K562 (cell line): ENCODE data around the gene ZNF324B. TPM values are rescaled to one million over a fixed set of nuclear protein-coding genes. Genes with fewer than 3 reads are reported as not detected.

Experiments used
- ATAC-seq: fragments of 200-7000 bp; cut with Tn5 transposase; 3 replicates; pipeline ENCODE4 v1.9.1; 2020; ENCODE audit warnings: moderate library complexity
- BruUV-seq: library from RNA; stranded (reverse); fragments of 400-500 nt; replicated peaks from 2 replicates; lab custom pipeline; 2021; lab: Mats Ljungman, UMichigan
- CTCF ChIA-PET: fragments of 300-600 bp; formaldehyde crosslinking; extraction: SDS; loops from one replicate; lab custom pipeline; 2021; ENCODE audit warnings: low intra/inter-chr PET ratio; lab: Yijun Ruan, JAX
- POLR2A ChIA-PET: fragments of 300-600, 350-650 bp; sonication (Branson Sonifier 250); formaldehyde crosslinking; extraction: SDS; loops from one replicate; lab custom pipeline; 2021; ENCODE audit warnings: antibody characterized with exemption, inconsistent platforms; lab: Yijun Ruan, JAX
- DNase-seq, 4 experiments: peaks; one replicate each; pipeline versions ENCODE4 v3.0.0 to v3.0.0-alpha.2; 2011 to 2018; ENCODE audit warnings: low spot score in 3 of 4, mixed read lengths in 3 of 4; ENCODE audit errors: extremely low read depth in 1 of 4
- FAIRE-seq: peaks from 2 replicates; lab custom pipeline; 2011; peaks lifted over from hg19 to GRCh38; lab: Jason Lieb, UNC
- H2AFZ ChIP-seq: 2 replicates; pipeline ENCODE4 v1.6.0; 2011; ENCODE audit warnings: low read depth, low read length, control low read depth, inconsistent platforms
- H3K27ac ChIP-seq: fragments of 200-600 bp; 3 replicates; pipeline ENCODE4 v1.8.0; 2011; ENCODE audit warnings: low read depth, mild to moderate bottlenecking, control low read depth, inconsistent platforms, low read length, moderate library complexity, mixed read lengths; ENCODE audit errors: extremely low read depth
- H3K27me3 ChIP-seq, 2 experiments: fragments of 300-600 bp in 1 of 2; 2 replicates in 1 of 2; 3 replicates in 1 of 2; pipeline versions ENCODE4 v1.6.0 to v1.8.0; 2011; ENCODE audit warnings: inconsistent platforms in 2 of 2, low read length in 2 of 2, mild to moderate bottlenecking in 1 of 2, mixed read lengths in 1 of 2, moderate library complexity in 1 of 2; ENCODE audit not compliant: control insufficient read depth in 2 of 2, insufficient read depth in 2 of 2
- H3K36me3 ChIP-seq: fragments of 300-600 bp; 3 replicates; pipeline ENCODE4 v1.8.0; 2011; ENCODE audit warnings: mild to moderate bottlenecking, low read length, inconsistent platforms; ENCODE audit not compliant: control insufficient read depth, insufficient read depth
- H3K4me1 ChIP-seq, 2 experiments: fragments of 200-600 bp in 1 of 2; replicated peaks in 1 of 2; 2 replicates in 1 of 2; 3 replicates in 1 of 2; pipeline versions ENCODE4 v1.5.1 to v1.8.0; 2011; ENCODE audit warnings: inconsistent platforms in 2 of 2, low read length in 2 of 2, mild to moderate bottlenecking in 1 of 2, mixed read lengths in 1 of 2, moderate library complexity in 1 of 2; ENCODE audit not compliant: control insufficient read depth in 2 of 2, insufficient read depth in 2 of 2
- H3K4me2 ChIP-seq: 2 replicates; pipeline ENCODE4 v1.6.1; 2011; ENCODE audit warnings: low read length, control low read depth, inconsistent platforms, mixed read lengths; ENCODE audit not compliant: insufficient read depth
- H3K4me3 ChIP-seq: fragments of 200-600 bp; sonication (generic), shearing (Covaris generic); 2 replicates; pipeline ENCODE4 v1.5.1; 2016; ENCODE audit warnings: control low read depth, inconsistent platforms
- H3K79me2 ChIP-seq: fragments of 200-600 bp; 3 replicates; pipeline ENCODE4 v1.8.0; 2011; ENCODE audit warnings: low read length, inconsistent platforms; ENCODE audit not compliant: control insufficient read depth, insufficient read depth
- H3K9ac ChIP-seq, 2 experiments: 2 replicates each; pipeline versions ENCODE4 v1.6.0 to v1.6.1; 2011; ENCODE audit warnings: low read depth in 2 of 2, low read length in 2 of 2, control low read depth in 1 of 2, inconsistent platforms in 1 of 2, mild to moderate bottlenecking in 1 of 2, mixed read lengths in 1 of 2; ENCODE audit not compliant: insufficient read depth in 1 of 2
- H3K9me1 ChIP-seq: one replicate; pipeline ENCODE4 v1.6.0; 2011; ENCODE audit warnings: inconsistent platforms, mild to moderate bottlenecking, low read length, moderate library complexity; ENCODE audit not compliant: control insufficient read depth, insufficient read depth
- H3K9me3 ChIP-seq: replicated peaks from 2 replicates; pipeline ENCODE4 v1.5.1; 2011; ENCODE audit warnings: low read depth, low read length, inconsistent platforms; ENCODE audit not compliant: control insufficient read depth, insufficient read depth
- H4K20me1 ChIP-seq: replicated peaks from 2 replicates; pipeline ENCODE4 v1.6.1; 2011; ENCODE audit warnings: low read length, inconsistent platforms, mixed read lengths; ENCODE audit not compliant: control insufficient read depth, insufficient read depth
- CGGBP1 ChIP-seq: fragments of 250-450 bp; sonication (Bioruptor Pico); IDR thresholded peaks from 2 replicates; pipeline ENCODE4 v1.9.0; 2021; ENCODE audit warnings: mild to moderate bottlenecking
- FOXK1 ChIP-seq: sonication (generic); formaldehyde crosslinking; IDR thresholded peaks from 2 replicates; pipeline ENCODE4 v1.8.0; 2022; ENCODE audit warnings: missing genetic modification reagents, mild to moderate bottlenecking, borderline replicate concordance
- POLR2A ChIP-seq: fragments of 450-650 bp; conservative IDR thresholded peaks from 2 replicates; pipeline ENCODE4 v1.6.1; 2016
- POLR2AphosphoS5 ChIP-seq: IDR thresholded peaks from 2 replicates; pipeline ENCODE4 v1.6.1; 2011; ENCODE audit warnings: mild to moderate bottlenecking, low read depth, low read length, moderate library complexity; ENCODE audit not compliant: control insufficient read depth, insufficient read depth
- POLR3G ChIP-seq: IDR thresholded peaks from 2 replicates; pipeline ENCODE4 v1.6.1; 2011; ENCODE audit not compliant: insufficient read length, insufficient replicate concordance; ENCODE audit errors: extremely low read depth
- SAFB2 ChIP-seq: fragments of 200-400 bp; formaldehyde crosslinking; IDR thresholded peaks from 2 replicates; pipeline ENCODE4 v1.6.1; 2018; ENCODE audit warnings: borderline replicate concordance, low read length, low read depth, moderate library complexity; ENCODE audit not compliant: severe bottlenecking
- SETDB1 ChIP-seq: IDR thresholded peaks from one replicate; pipeline ENCODE4 v1.6.1; 2012; ENCODE audit warnings: low read length, control low read depth, inconsistent platforms
- SP1 ChIP-seq: sonication (generic); formaldehyde crosslinking; IDR thresholded peaks from 2 replicates; pipeline ENCODE4 v1.8.1; 2022; ENCODE audit warnings: mild to moderate bottlenecking, missing genetic modification reagents
- SUPT5H ChIP-seq: fragments of 450-650 bp; IDR thresholded peaks from 2 replicates; pipeline ENCODE4 v1.6.1; 2016
- ZBTB26 ChIP-seq: fragments of 450-650 bp; formaldehyde crosslinking; IDR thresholded peaks from 2 replicates; pipeline ENCODE4 v1.4.0; 2022; ENCODE audit warnings: missing genetic modification characterization
- ZBTB5 ChIP-seq: fragments of 450-650 bp; IDR thresholded peaks from 2 replicates; pipeline ENCODE4 v1.6.1; 2017; ENCODE audit warnings: antibody characterized with exemption
- ZNF512 ChIP-seq: IDR thresholded peaks from 2 replicates; pipeline ENCODE4 v1.6.1; 2016; ENCODE audit warnings: missing genetic modification characterization, missing compliant biosample characterization
- ZNF785 ChIP-seq: fragments of 250-450 bp; sonication (Bioruptor Pico); IDR thresholded peaks from 2 replicates; pipeline ENCODE4 v1.4.0; 2020; ENCODE audit warnings: mild to moderate bottlenecking
- ZNF830 ChIP-seq: fragments of 250-450 bp; sonication (Bioruptor Pico); IDR thresholded peaks from 2 replicates; pipeline ENCODE4 v1.5.0; 2021; ENCODE audit warnings: mild to moderate bottlenecking
- in situ Hi-C: fragments of 300-500 bp; cut with MboI; formaldehyde crosslinking; loops from 4 replicates; pipeline ENCODE4 v1.15.0; 2018; ENCODE audit warnings: inconsistent platforms, mixed read lengths
- intact Hi-C: fragments of 100-400 bp; cut with micrococcal nuclease; formaldehyde crosslinking; loops from 2 replicates; pipeline ENCODE4 v1.14.2; 2022
- polyA plus RNA-seq, 8 experiments: library from polyadenylated mRNA; depleted of rRNA in 4 of 8; stranded (reverse) in 5 of 8; unstranded in 3 of 8; fragments of >200 nt; fragmentation: Nextera tagmentation in 2 of 8; fragmentation: Illumina TruSeq in 1 of 8; extraction: Ambion mirVana in 2 of 8; extraction: Trizol in 1 of 8; gene quantifications; 2 replicates each; pipeline versions ENCODE4 v1.2.1 to v1.2.3, GENCODE V29; 2011 to 2014; ENCODE audit warnings: inconsistent platforms in 1 of 8, missing spikeins in 1 of 8
- total RNA-seq, 7 experiments: library from RNA; depleted of rRNA in 6 of 7; stranded (reverse); fragments of >200 nt in 6 of 7; fragmentation: Illumina TruSeq in 2 of 7; extraction: Trizol in 2 of 7; gene quantifications; 2 replicates each; pipeline versions ENCODE4 v1.2.1 to v1.2.3, GENCODE V29; 2011 to 2021; ENCODE audit warnings: low replicate concordance in 1 of 7
- TF ChIP-seq, protein P1 (sequence below): fragments of 450-650 bp; IDR thresholded peaks from 2 replicates; pipeline ENCODE4 v1.7.0; 2016; ENCODE audit warnings: borderline replicate concordance

Gene ZNF324B
- total and polyA plus RNA-seq, 9 of the 15 experiments (the other 6 are each of a cell fraction or from before 2014, with no cell fraction given): 0.20 to 13.5 (median 5.7) TPM

GRCh38 chr19:58473775-58474174, 22.4 kb downstream of the ZNF324B start:
- TF ChIP-seq POLR2AphosphoS5 (0 out of 2 replicates have a peak, but pooled peaks have one; percentile 29), POLR3G (no peak), ZNF512 (tag) (no peak), FOXK1 (CRISPR knock-in tag) (no peak), ZNF830 (CRISPR knock-in tag) (no peak), ZNF785 (CRISPR knock-in tag) (no peak), ZBTB5 (no peak), SUPT5H (peak; percentile 38), SP1 (no peak), SAFB2 (no peak), SETDB1 (no peak), CGGBP1 (CRISPR knock-in tag) (no peak), ZBTB26 (CRISPR knock-in tag) (no peak), POLR2A (peak; percentile 58; the same call in 1 of the 2 replicates)
- TF ChIP-seq, protein P1, sequence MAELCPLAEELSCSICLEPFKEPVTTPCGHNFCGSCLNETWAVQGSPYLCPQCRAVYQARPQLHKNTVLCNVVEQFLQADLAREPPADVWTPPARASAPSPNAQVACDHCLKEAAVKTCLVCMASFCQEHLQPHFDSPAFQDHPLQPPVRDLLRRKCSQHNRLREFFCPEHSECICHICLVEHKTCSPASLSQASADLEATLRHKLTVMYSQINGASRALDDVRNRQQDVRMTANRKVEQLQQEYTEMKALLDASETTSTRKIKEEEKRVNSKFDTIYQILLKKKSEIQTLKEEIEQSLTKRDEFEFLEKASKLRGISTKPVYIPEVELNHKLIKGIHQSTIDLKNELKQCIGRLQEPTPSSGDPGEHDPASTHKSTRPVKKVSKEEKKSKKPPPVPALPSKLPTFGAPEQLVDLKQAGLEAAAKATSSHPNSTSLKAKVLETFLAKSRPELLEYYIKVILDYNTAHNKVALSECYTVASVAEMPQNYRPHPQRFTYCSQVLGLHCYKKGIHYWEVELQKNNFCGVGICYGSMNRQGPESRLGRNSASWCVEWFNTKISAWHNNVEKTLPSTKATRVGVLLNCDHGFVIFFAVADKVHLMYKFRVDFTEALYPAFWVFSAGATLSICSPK: no peak
- CTCF ChIA-PET: no interaction called here
- intact Hi-C loops (no loop called here), in situ Hi-C loops (no loop called here)
- Histone ChIP-seq H3K4me3 (no peak overlapping the region), H3K79me2 (peaks cover 9% of the 10 kb centered on the region; the same call in 2 of the 3 replicates), H3K4me1 (peaks cover 27 to 43% of the 10 kb centered on the region in 2 experiments), H3K27me3 (no peaks in the 10 kb centered on the region), H4K20me1 (0 out of 2 replicates have a peak, but pooled peaks cover 9% of the 10 kb centered on the region), H3K9me3 (no peaks in the 10 kb centered on the region), H3K9ac (no peak overlapping the region; a peak in 1 of 4 replicates), H3K36me3 (peaks cover 42% of the 10 kb centered on the region; the same call in 2 of the 3 replicates), H3K9me1 (peaks cover 5% of the 10 kb centered on the region), H3K27ac (no peak overlapping the region), H2AFZ (no peak overlapping the region), H3K4me2 (no peak overlapping the region)
- DNase-seq (no peak), FAIRE-seq (no peak), ATAC-seq (no peak)
- no TSS peak for BruUV-seq
- POLR2A ChIA-PET: interaction anchor here (0.6 to 1.3 kb wide), 3 partner anchors 23 to 291 kb away, joined by 4 to 7 read pairs (median 5); partner anchors contain the start of genes ZBTB45, ZNF274 and ZNF324B
